MCF 10A (cell line): ENCODE data around the gene SRPK1. TPM values are rescaled to one million over a fixed set of nuclear protein-coding genes. Genes with fewer than 3 reads are reported as not detected.
"Not testable (repeated sequence)": the region's sequence is repeated elsewhere in the genome, so short reads cannot be mapped to it uniquely, and the experiment has no call there.

Source experiments
- BruUV-seq: library from RNA; stranded (reverse); fragments of 400-500 nt; replicated peaks from 2 replicates; lab custom pipeline; 2021; lab: Mats Ljungman, UMichigan
- CTCF ChIA-PET: fragments of 300-600 bp; sonication (Branson Sonifier 250); formaldehyde crosslinking; extraction: SDS; loops from one replicate; lab custom pipeline; 2021; ENCODE audit warnings: antibody characterized with exemption, inconsistent platforms; lab: Yijun Ruan, JAX
- POLR2A ChIA-PET: fragments of 300-600, 350-650 bp; sonication (Branson Sonifier 250); formaldehyde crosslinking; extraction: SDS; loops from one replicate; lab custom pipeline; 2020; ENCODE audit warnings: antibody characterized with exemption, inconsistent platforms; lab: Yijun Ruan, JAX
- DNase-seq: peaks from one replicate; pipeline ENCODE4 v3.0.0-alpha.2; 2018; ENCODE audit not compliant: unreplicated experiment
- H3K27ac Mint-ChIP-seq: one replicate; pipeline ENCODE4 v1.8.0; 2022; ENCODE audit warnings: mild to moderate bottlenecking, low read depth, mixed read lengths; ENCODE audit not compliant: unreplicated experiment
- H3K27me3 Mint-ChIP-seq: one replicate; pipeline ENCODE4 v1.8.0; 2022; ENCODE audit warnings: mixed read lengths; ENCODE audit not compliant: insufficient read depth, unreplicated experiment
- H3K36me3 Mint-ChIP-seq: one replicate; pipeline ENCODE4 v1.8.0; 2022; ENCODE audit warnings: mild to moderate bottlenecking, moderate library complexity, mixed read lengths; ENCODE audit not compliant: insufficient read depth, unreplicated experiment
- H3K4me1 Mint-ChIP-seq: one replicate; pipeline ENCODE4 v1.8.0; 2022; ENCODE audit warnings: mixed read lengths; ENCODE audit not compliant: insufficient read depth, unreplicated experiment
- H3K4me3 Mint-ChIP-seq: one replicate; pipeline ENCODE4 v1.8.0; 2022; ENCODE audit warnings: mild to moderate bottlenecking, moderate library complexity, mixed read lengths; ENCODE audit not compliant: unreplicated experiment
- H3K9me3 Mint-ChIP-seq: one replicate; pipeline ENCODE4 v1.8.0; 2022; ENCODE audit warnings: mixed read lengths; ENCODE audit not compliant: unreplicated experiment
- intact Hi-C: fragments of 100-400 bp; cut with micrococcal nuclease; formaldehyde crosslinking; loops from 2 replicates; pipeline ENCODE4 v1.14.1; 2022
- total RNA-seq: library from RNA; stranded (reverse); gene quantifications from 2 replicates; pipeline ENCODE4 v1.2.3, GENCODE V29; 2022
- TF ChIP-seq, protein P1 (sequence below): fragments of 200-600 bp; IDR thresholded peaks from one replicate; pipeline ENCODE4 v1.8.0; 2022; ENCODE audit warnings: antibody characterized with exemption, mild to moderate bottlenecking; ENCODE audit not compliant: unreplicated experiment

SRPK1 gene
- total RNA-seq, 1 experiment from 2014 or later = 83.9 TPM

DNA sequence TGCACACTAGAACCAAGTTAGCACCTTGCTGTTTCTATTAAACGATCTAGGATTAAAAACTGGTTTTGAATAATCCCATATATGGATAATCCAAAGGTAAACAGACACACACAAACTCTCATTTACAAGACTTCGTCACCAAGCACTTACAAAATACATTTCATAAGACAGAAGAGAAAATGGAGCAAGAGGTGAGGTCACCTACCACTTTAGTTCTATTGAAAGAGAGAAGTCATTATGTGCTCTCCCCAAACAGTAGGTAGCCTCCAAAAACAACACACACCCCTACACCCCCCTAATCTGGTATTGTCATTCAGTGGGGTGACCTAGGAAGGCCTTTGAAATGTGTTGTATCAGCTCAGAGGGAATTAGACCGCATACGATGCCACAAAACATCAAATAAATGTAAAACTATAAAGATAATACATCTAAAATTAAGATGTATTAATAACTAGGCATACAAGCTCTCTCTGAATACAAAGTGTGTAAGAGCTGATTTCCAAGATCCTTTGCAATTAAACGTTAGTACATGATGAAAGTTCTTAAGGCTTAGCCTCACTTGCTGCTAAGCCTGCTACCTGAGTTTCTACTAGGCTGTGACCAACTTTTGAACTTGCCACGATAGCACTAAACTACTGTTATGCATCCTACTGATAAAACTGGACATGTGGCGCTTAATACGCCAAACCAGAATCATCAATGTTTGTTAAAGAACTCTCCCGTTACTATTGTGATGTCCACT is 1.6 kb downstream of the SRPK1 start:
- intact Hi-C loops = loop anchor here (2.0 to 10.0 kb wide), 2 partner anchors 110 to 176 kb away; no protein-coding TSS in a partner anchor
- H3K27ac Mint-ChIP-seq = peak overlapping the region; percentile 93
- H3K4me1 Mint-ChIP-seq = peaks cover 30% of the 10 kb centered on the region
- peaks cover 35% of the 10 kb centered on the region for H3K36me3 Mint-ChIP-seq
- H3K4me3 Mint-ChIP-seq = peak overlapping the region; percentile 99
- no peaks in the 10 kb centered on the region for H3K9me3 Mint-ChIP-seq
- DNase-seq = peak; percentile 70
- H3K27me3 Mint-ChIP-seq = no peaks in the 10 kb centered on the region
- CTCF ChIA-PET = interaction anchor here (0.8 to 1.3 kb wide), 4 partner anchors 41 to 177 kb away, joined by 3 to 5 read pairs (median 4); partner anchors contain the start of gene MAPK14
- TF ChIP-seq, protein P1, sequence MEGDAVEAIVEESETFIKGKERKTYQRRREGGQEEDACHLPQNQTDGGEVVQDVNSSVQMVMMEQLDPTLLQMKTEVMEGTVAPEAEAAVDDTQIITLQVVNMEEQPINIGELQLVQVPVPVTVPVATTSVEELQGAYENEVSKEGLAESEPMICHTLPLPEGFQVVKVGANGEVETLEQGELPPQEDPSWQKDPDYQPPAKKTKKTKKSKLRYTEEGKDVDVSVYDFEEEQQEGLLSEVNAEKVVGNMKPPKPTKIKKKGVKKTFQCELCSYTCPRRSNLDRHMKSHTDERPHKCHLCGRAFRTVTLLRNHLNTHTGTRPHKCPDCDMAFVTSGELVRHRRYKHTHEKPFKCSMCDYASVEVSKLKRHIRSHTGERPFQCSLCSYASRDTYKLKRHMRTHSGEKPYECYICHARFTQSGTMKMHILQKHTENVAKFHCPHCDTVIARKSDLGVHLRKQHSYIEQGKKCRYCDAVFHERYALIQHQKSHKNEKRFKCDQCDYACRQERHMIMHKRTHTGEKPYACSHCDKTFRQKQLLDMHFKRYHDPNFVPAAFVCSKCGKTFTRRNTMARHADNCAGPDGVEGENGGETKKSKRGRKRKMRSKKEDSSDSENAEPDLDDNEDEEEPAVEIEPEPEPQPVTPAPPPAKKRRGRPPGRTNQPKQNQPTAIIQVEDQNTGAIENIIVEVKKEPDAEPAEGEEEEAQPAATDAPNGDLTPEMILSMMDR = no peak
- POLR2A ChIA-PET = interaction anchor here (0.8 to 3.8 kb wide), 15 partner anchors 8 to 464 kb away, joined by 3 to 54 read pairs (median 4); partner anchors contain the start of gene MAPK14
- BruUV-seq = TSS peak; percentile 55

DNA sequence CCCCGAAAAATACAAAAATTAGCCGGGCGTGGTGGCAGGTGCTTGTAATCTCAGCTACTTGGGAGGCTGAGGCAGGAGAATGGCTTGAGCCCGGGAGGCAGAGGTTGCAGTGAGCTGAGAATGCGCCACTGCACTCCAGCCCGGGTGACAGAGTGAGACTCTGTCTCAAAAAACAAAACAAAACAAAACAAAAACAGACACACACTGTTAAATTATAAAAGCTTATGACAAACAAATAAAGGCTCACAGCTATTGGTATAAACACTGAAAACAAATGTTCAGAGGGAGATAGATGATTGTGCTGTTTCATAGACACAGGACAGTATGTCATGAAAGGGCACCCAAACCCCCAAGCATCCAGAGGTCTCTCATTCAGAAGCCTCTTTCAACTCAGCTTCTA is 4.0 kb downstream of the SRPK1 start:
- CTCF ChIA-PET = interaction anchor here (1.1 to 1.9 kb wide), 3 partner anchors 16 to 178 kb away, joined by 3 to 7 read pairs (median 4); no protein-coding TSS in a partner anchor
- peak overlapping the region; percentile 35 for H3K27ac Mint-ChIP-seq
- not testable (repeated sequence) for BruUV-seq, DNase-seq, H3K4me3 Mint-ChIP-seq, H3K27me3 Mint-ChIP-seq, H3K9me3 Mint-ChIP-seq
- H3K4me1 Mint-ChIP-seq = peaks cover 20% of the 10 kb centered on the region
- intact Hi-C loops = loop anchor here (10.0 kb wide), 1 partner anchor 178 kb away; no protein-coding TSS in a partner anchor
- POLR2A ChIA-PET = interaction anchor here (0.6 to 3.2 kb wide), 11 partner anchors 8 to 178 kb away, joined by 3 to 13 read pairs (median 4); partner anchors contain the start of gene MAPK14
- H3K36me3 Mint-ChIP-seq = peaks cover 57% of the 10 kb centered on the region

DNA sequence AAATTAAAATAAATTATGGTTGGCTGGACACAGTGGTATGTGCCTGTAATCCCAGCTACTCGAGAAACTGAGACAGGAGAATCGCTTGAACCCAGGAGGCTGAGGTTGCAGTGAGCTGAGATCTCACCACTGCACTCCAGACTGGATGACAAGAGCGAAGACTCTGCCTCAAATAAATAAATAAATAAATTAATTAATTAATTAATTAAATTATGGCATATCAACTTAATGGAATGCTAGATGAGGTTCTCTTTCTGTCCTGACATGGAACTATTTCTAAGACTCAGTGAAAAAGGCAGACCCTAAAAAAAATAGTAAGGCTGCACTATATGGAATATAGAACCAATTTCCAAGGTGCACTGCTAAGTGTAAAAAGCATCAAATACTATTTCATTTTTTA is 4.8 kb downstream of the SRPK1 start:
- Mint-ChIP-seq H3K4me1 (peaks cover 12% of the 10 kb centered on the region), H3K9me3 (no peaks in the 10 kb centered on the region), H3K27ac (no peak overlapping the region), H3K4me3 (no peak overlapping the region), H3K36me3 (peaks cover 63% of the 10 kb centered on the region), H3K27me3 (no peaks in the 10 kb centered on the region)
- intact Hi-C loops = loop anchor here (10.0 kb wide), 1 partner anchor 179 kb away; no protein-coding TSS in a partner anchor
- BruUV-seq = no TSS peak
- DNase-seq = no peak
- TF ChIP-seq, protein P1 = no peak
- CTCF ChIA-PET = no interaction called here
- POLR2A ChIA-PET = interaction anchor here (0.7 to 3.2 kb wide), 7 partner anchors 8 to 179 kb away, joined by 3 to 13 read pairs (median 4); partner anchors contain the start of gene MAPK14

DNA sequence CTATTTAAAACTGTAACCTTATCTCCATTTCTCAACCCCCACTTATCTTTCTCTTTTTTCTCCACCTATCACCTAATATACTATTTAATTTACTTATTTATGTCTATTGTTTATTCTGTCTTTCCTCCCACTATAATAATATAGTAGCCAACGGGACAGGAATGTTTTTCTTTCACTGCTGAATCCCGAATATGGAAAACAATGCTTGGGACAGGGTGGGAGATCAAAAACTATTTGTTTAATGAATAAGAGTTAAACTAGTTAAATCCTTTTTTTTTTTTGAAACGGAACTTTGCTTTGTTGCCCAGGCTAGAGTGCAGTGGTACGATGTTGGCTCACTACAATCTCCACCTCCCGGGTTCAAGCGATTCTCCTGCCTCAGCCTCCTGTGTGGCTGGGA is 6.4 kb downstream of the SRPK1 start:
- Mint-ChIP-seq H3K9me3 (no peaks in the 10 kb centered on the region), H3K36me3 (peaks cover 64% of the 10 kb centered on the region), H3K4me3 (no peak overlapping the region), H3K4me1 (peaks cover 12% of the 10 kb centered on the region), H3K27me3 (no peaks in the 10 kb centered on the region), H3K27ac (no peak overlapping the region)
- ChIA-PET POLR2A (no interaction called here), CTCF (no interaction called here)
- no TSS peak for BruUV-seq
- DNase-seq = no peak
- intact Hi-C loops = loop anchor here (10.0 kb wide), 1 partner anchor 180 kb away; no protein-coding TSS in a partner anchor
- TF ChIP-seq, protein P1 = no peak
